Neutrophil (primary cell): ENCODE measurements around the gene EXOC3.
A peak's percentile ranks its signal among the peaks of the same experiment; 100 is the strongest.

Source experiments
- H3K27ac ChIP-seq: fragments of 200-600 bp; sonication (generic); 2 replicates; pipeline ENCODE4 v1.5.1; 2016; ENCODE audit warnings: mild to moderate bottlenecking, moderate library complexity
- H3K27me3 ChIP-seq: fragments of 200-600 bp; sonication (generic); 2 replicates; pipeline ENCODE4 v1.6.0; 2016; ENCODE audit warnings: mild to moderate bottlenecking
- H3K36me3 ChIP-seq: fragments of 200-600 bp; sonication (generic); 2 replicates; pipeline ENCODE4 v1.5.1; 2017
- H3K4me1 ChIP-seq, 2 experiments: fragments of 200-600 bp in 1 of 2; sonication (generic) in 1 of 2; 1 replicate in 1 of 2; 2 replicates in 1 of 2; pipeline versions ENCODE4 v1.5.1 to v1.6.1; 2013 to 2016; ENCODE audit warnings: low read depth in 1 of 2, low read length in 1 of 2, mild to moderate bottlenecking in 1 of 2, moderate library complexity in 1 of 2; ENCODE audit not compliant: control insufficient read depth in 1 of 2, insufficient read depth in 1 of 2
- H3K4me3 ChIP-seq, 2 experiments: fragments of 200-600 bp in 1 of 2; sonication (generic) in 1 of 2; 1 replicate in 1 of 2; 2 replicates in 1 of 2; pipeline ENCODE4 v1.5.1; 2013 to 2016; ENCODE audit warnings: low read depth in 1 of 2, low read length in 1 of 2, mild to moderate bottlenecking in 1 of 2, moderate library complexity in 1 of 2
- H3K9me3 ChIP-seq: fragments of 200-600 bp; sonication (generic); 2 replicates; pipeline ENCODE4 v1.5.1; 2016
- CTCF ChIP-seq: fragments of 200-600 bp; sonication (generic); IDR thresholded peaks from 2 replicates; pipeline ENCODE4 v1.5.1; 2016; ENCODE audit warnings: antibody characterized with exemption

The EXOC3 gene

DNA sequence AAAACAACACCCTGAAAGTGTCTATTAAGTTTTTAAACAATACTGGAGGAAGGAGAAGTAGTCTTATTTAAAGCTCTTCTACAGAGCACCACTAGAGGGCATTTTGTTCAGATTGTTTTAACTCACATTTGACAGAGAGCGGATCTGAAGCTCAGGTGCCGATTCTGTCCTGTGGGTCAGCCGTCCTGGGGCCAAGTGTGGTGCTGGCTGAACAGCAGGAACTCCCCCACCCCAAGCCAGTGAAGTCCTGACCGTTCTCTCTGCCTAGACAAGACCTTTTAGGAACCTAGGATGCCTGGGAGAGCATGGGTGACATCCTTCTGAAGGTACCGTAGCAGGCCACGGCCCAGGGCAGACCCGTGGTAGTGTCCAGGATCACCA is 3.9 kb downstream of the EXOC3 start:
- Histone ChIP-seq H3K36me3 (peaks cover 58% of the 10 kb centered on the region), H3K4me3 (no peak overlapping the region), H3K27me3 (no peaks in the 10 kb centered on the region), H3K4me1 (peaks cover 49% of the 10 kb centered on the region in 2 experiments), H3K9me3 (no peaks in the 10 kb centered on the region), H3K27ac (peak overlapping the region; percentile 93)
- TF ChIP-seq CTCF = peak; percentile 33

- Histone ChIP-seq H3K36me3 (peaks cover 58% of the 10 kb centered on the region), H3K27me3 (no peaks in the 10 kb centered on the region), H3K9me3 (no peaks in the 10 kb centered on the region), H3K4me3 (peak overlapping the region in 1 of 2 experiments; percentile 31), H3K27ac (peak overlapping the region; percentile 93), H3K4me1 (peaks cover 43 to 44% of the 10 kb centered on the region in 2 experiments)
- no peak for TF ChIP-seq CTCF
Measured at GRCh38 chr5:447501-447900, 4.5 kb downstream of the EXOC3 start.

DNA sequence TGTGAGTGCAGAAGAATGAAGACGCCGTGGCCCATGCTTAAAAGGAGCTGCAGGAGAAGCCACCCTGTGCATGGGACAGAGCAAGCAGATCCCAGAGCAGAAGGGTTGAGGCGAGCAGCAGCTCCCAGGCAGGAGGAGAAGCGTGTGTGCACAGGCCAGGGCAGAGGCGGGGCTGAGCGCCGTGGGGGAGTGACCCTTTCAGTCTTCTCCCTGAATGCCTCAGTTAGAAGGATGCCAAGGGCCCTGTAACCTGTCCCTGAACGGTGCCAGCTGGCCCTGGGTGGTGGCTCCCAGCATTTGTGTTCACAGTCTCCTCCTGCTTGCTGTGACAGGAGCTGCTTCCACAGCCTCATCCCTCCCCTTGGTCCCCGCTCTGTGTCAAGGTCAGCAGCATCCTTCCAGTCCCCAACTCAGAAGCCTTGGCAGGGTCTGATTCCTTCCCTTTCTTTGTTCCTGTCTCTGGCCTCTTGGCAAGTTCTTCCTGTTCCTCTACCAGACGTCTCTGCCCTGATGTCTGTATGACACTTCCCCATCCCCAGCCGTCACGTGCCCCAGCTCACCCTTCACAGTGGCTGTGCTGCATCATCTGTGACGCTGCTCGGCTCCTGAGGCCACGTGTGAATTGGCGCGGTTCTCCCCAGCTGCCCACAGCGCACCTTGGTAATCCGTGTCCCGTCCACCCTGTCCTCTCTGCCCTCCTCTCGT is 5.2 kb downstream of the EXOC3 start:
- Histone ChIP-seq H3K4me1 (peaks cover 40 to 42% of the 10 kb centered on the region in 2 experiments), H3K36me3 (peaks cover 65% of the 10 kb centered on the region), H3K4me3 (peak overlapping the region in 1 of 2 experiments; percentile 31), H3K27me3 (no peaks in the 10 kb centered on the region), H3K27ac (peak overlapping the region; percentile 93), H3K9me3 (no peaks in the 10 kb centered on the region)
- TF ChIP-seq CTCF = peak; percentile 21

GRCh38 chr5:448766-449090 is 5.8 kb downstream of the EXOC3 start:
- TF ChIP-seq CTCF = no peak
- no peaks in the 10 kb centered on the region for H3K9me3 ChIP-seq
- H3K27me3 ChIP-seq = no peaks in the 10 kb centered on the region
- H3K36me3 ChIP-seq = peaks cover 70% of the 10 kb centered on the region
- H3K4me1 ChIP-seq = peaks cover 35 to 37% of the 10 kb centered on the region in 2 experiments
- peak overlapping the region; percentile 93 for H3K27ac ChIP-seq
- H3K4me3 ChIP-seq = peak overlapping the region in 1 of 2 experiments; percentile 31

DNA sequence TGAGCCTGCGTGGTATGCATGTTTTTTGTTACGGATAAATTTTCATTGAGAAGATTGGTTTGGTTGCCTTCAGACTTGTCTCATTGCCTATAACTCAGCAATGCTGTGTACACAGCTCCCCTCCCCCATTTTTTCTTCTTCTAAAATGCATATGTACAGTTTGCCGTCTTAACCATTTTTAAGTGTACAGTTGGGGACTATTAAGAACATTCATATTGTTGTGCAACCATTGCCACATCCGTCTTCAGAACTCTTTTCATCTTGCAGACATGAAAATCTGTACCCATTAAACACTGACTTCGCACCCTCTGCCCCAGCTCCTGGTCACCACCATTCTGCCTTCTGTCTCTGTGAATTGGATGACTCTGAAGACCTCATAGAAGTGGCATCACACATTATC is 6.2 kb downstream of the EXOC3 start:
- H3K9me3 ChIP-seq = no peaks in the 10 kb centered on the region
- H3K27ac ChIP-seq = peak overlapping the region; percentile 93
- no peak for TF ChIP-seq CTCF
- H3K27me3 ChIP-seq = no peaks in the 10 kb centered on the region
- H3K4me3 ChIP-seq = no peak overlapping the region
- H3K36me3 ChIP-seq = peaks cover 74% of the 10 kb centered on the region
- peaks cover 31 to 33% of the 10 kb centered on the region in 2 experiments for H3K4me1 ChIP-seq
